GM04503 (cell line): Measurements from ENCODE around the gene LMF1.
"Not testable (repeated sequence)": the region's sequence is repeated elsewhere in the genome, so short reads cannot be mapped to it uniquely, and the experiment has no call there.

Experiments used
- DNase-seq: peaks from one replicate; pipeline ENCODE4 v3.0.0-alpha.2; 2012; ENCODE audit warnings: low read depth

The LMF1 gene

GRCh38 chr16:831571-832413, 139.0 kb downstream of the LMF1 start:
- DNase-seq = no peak

GRCh38 chr16:830871-831570, 139.8 kb downstream of the LMF1 start:
- no peak for DNase-seq

DNA sequence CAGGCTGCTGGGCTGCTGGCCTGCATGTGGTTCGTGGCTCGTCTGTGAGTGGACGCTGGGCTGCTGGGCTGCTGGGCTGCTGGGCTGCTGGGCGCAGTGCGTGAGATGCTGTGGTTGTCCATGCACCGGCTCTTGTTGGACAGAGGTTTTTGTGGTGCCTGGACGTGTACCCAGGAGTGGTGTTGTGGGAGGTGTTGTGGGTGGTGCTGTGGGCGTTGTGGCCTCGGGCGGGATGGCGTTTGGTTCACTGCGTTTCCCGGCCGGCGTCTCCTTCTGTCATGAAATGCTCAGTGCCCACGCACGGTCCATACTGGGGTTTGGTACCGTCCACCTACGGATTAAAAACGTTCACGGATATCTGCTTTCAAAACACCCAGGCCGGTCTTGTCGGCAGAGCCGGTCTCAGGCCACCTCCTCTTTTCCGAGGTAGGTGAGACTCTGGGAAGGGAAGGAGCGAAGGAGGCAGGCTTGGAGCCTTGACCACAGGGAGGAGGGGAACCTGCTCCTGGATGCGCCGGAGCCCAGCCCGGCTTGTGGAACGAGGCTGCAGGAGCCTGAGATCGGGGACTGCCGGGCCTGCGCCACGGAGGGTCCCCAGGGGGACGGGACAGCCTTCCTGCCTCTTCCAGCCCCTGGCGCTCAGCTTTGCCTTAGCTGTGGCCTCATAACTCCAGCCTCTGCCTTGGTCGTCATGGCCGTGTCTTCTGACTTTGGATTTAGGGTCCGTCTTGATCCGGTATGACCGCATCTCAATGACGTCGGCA, 140.5 kb downstream of the LMF1 start:
- no peak for DNase-seq

GRCh38 chr16:828891-829290, 141.9 kb downstream of the LMF1 start:
- no peak for DNase-seq

- DNase-seq = no peak
Observed at GRCh38 chr16:827513-827912, 143.3 kb downstream of the LMF1 start.

- no peak for DNase-seq
Observed at GRCh38 chr16:825341-826061, 145.3 kb downstream of the LMF1 start.

DNA sequence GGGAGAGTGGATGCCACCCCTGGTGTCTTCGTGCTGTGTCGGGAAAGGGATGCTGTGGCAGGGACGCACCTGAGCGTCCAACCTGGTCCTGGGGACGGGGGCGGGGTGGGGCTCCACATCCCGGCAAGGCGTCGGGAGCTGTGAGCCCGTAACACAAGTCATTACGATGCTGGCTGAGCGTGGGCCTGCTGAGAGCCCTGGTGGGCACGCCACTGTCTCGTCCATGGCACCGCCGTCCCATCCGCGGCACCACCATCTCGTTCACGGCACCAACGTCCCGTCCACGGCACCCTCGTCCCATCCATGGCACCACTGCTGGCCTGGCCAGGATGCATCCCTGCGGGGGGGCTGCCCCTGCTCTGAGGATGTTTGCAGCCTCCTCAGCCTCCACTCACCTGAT, 146.2 kb downstream of the LMF1 start:
- no peak for DNase-seq

GRCh38 chr16:824194-824593, 146.6 kb downstream of the LMF1 start:
- no peak for DNase-seq

GRCh38 chr16:822909-823297, 147.9 kb downstream of the LMF1 start:
- DNase-seq = no peak

GRCh38 chr16:822174-822908, 148.4 kb downstream of the LMF1 start:
- no peak for DNase-seq

GRCh38 chr16:821751-822150, 149.0 kb downstream of the LMF1 start:
- no peak for DNase-seq

DNA sequence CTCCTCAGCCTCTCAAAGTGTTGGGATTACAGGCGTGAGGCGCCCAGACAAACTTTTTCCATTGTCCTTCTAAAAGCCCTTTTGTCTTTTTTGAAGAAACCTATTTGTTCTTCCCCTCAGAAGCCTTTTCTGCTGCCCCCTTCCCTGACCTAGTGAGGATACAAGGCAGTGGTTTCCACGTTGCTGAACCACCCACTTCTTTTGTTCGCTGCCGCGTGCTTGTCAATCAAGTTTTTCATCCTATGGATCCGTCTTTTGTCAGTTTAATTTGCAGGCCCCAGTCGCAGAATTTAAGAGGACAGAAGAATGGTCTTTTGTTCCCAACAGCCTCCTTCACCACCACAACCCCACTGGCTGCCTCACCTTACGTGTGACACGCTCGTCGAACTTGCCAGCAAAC, 150.0 kb downstream of the LMF1 start:
- DNase-seq = no peak

DNA sequence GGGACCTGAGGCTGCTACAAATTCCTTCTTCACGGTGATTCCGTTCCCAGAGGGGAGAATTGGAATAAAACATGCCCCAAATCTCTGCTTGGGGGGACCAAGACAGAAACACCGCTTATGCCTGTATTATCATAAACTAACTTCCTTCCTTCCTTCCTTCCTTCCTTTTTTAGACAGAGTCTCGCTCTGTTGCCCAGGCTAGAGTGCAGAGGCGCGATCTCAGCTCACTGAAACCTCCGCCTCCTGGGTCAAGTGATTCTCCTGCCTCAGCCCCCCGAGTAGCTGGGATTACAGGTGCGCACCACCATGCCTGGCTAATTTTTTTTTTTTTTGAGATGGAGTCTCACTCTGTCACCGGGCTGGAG, 150.8 kb downstream of the LMF1 start:
- DNase-seq = not testable (repeated sequence)

DNA sequence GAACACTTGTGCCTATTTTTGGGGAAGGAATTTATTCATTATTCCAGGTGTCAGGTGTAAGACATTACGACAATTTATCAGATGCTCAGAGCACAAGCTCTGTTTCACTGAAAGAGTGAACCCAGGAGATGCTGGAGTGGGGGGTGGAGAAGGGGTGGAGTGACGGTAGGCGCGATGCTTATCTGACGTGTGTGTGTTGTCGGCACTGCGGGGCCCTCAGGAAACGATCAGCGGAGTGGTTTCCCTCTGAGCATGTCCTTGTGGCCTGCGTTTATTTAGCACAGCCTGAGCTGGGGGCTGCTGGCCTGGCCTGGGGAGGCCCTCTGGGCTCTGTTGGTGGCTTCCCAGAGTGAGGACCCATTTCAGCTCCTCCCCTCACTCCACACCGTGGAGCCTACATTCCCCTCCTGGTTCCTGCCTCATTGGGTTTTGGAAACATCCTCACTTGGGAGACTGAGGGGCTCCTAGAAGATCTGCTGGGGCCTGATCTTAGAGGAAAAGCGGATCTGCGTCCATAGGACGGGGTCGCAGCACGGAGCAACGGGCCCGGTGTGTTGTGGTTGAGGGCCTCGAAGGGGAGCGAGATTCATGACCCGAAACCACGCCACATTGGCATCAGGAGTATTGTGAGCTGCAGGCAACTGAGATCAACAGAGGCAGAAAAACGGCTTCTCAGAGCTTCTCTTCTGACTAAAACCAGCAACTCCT, 151.3 kb downstream of the LMF1 start:
- DNase-seq = no peak

- no peak for DNase-seq
Observed at GRCh38 chr16:818592-818991, 152.2 kb downstream of the LMF1 start.

- DNase-seq = no peak
Observed at GRCh38 chr16:818132-818531, 152.7 kb downstream of the LMF1 start.

GRCh38 chr16:817001-817906, 153.5 kb downstream of the LMF1 start:
- no peak for DNase-seq

- DNase-seq = no peak
Observed at GRCh38 chr16:815861-816260, 154.9 kb downstream of the LMF1 start.

GRCh38 chr16:814974-815373, 155.8 kb downstream of the LMF1 start:
- DNase-seq = no peak

GRCh38 chr16:813916-814412, 156.8 kb downstream of the LMF1 start:
- DNase-seq = no peak
